Loucy (cell line): Measurements from ENCODE around the gene CERK.
A peak's percentile ranks its signal among the peaks of the same experiment; 100 is the strongest.

Experiments used
- H2AFZ ChIP-seq: fragments of 200-600 bp; sonication (generic); 2 replicates; pipeline ENCODE4 v1.6.0; 2016; ENCODE audit warnings: antibody characterized with exemption, mild to moderate bottlenecking, low read length, moderate library complexity
- H3F3A ChIP-seq: fragments of 200-600 bp; 2 replicates; pipeline ENCODE4 v1.6.0; 2016; ENCODE audit warnings: antibody characterized with exemption, low read depth, mild to moderate bottlenecking
- H3K27me3 ChIP-seq: fragments of 200-600 bp; sonication (generic); 2 replicates; pipeline ENCODE4 v1.6.1; 2014; ENCODE audit warnings: low read length, mild to moderate bottlenecking; ENCODE audit not compliant: insufficient read depth, poor library complexity, severe bottlenecking
- H3K36me3 ChIP-seq: fragments of 200-600 bp; sonication (generic); 2 replicates; pipeline ENCODE4 v1.6.1; 2016; ENCODE audit warnings: low read length; ENCODE audit not compliant: insufficient read depth
- H3K4me1 ChIP-seq: fragments of 200-600 bp; sonication (generic); 2 replicates; pipeline ENCODE4 v1.5.1; 2014; ENCODE audit warnings: low read length, mild to moderate bottlenecking; ENCODE audit not compliant: insufficient read depth, poor library complexity, severe bottlenecking
- H3K4me2 ChIP-seq: fragments of 200-600 bp; sonication (generic); 2 replicates; pipeline ENCODE4 v1.6.0; 2014; ENCODE audit warnings: antibody characterized with exemption, low read length, low read depth, mild to moderate bottlenecking; ENCODE audit not compliant: poor library complexity, severe bottlenecking
- H3K4me3 ChIP-seq: fragments of 200-600 bp; sonication (generic); 2 replicates; pipeline ENCODE4 v1.5.1; 2014; ENCODE audit warnings: low read length, mild to moderate bottlenecking, mixed read lengths; ENCODE audit not compliant: poor library complexity, severe bottlenecking
- H3K79me2 ChIP-seq: fragments of 200-600 bp; sonication (generic); 2 replicates; pipeline ENCODE4 v1.6.1; 2014; ENCODE audit warnings: low read length; ENCODE audit not compliant: insufficient read depth
- H3K9ac ChIP-seq: fragments of 200-600 bp; sonication (generic); 2 replicates; pipeline ENCODE4 v1.6.0; 2014; ENCODE audit warnings: mild to moderate bottlenecking, low read depth, low read length, moderate library complexity; ENCODE audit not compliant: poor library complexity, severe bottlenecking
- H3K9me2 ChIP-seq: fragments of 200-600 bp; sonication (generic); replicated peaks from 2 replicates; pipeline ENCODE4 v1.6.1; 2016; ENCODE audit warnings: low read depth, low read length, mixed read lengths
- H3K9me3 ChIP-seq: fragments of 200-600 bp; sonication (generic); 2 replicates; pipeline ENCODE4 v1.6.1; 2014; ENCODE audit warnings: mild to moderate bottlenecking, antibody characterized with exemption, low read length, low read depth; ENCODE audit not compliant: insufficient read depth
- H4K20me1 ChIP-seq: fragments of 200-600 bp; sonication (generic); 2 replicates; pipeline ENCODE4 v1.6.0; 2014; ENCODE audit warnings: antibody characterized with exemption, low read length, mild to moderate bottlenecking; ENCODE audit not compliant: insufficient read depth, poor library complexity, severe bottlenecking
- EZH2phosphoT487 ChIP-seq: fragments of 200-600 bp; IDR thresholded peaks from 2 replicates; pipeline ENCODE4 v1.6.1; 2018; ENCODE audit warnings: antibody characterized with exemption, mild to moderate bottlenecking, moderate library complexity, borderline replicate concordance
- TF ChIP-seq, protein P1 (sequence below): fragments of 200-600 bp; sonication (generic); conservative IDR thresholded peaks from 2 replicates; pipeline ENCODE4 v1.5.1; 2014; ENCODE audit warnings: mild to moderate bottlenecking, antibody characterized with exemption, low read length

Gene CERK

DNA sequence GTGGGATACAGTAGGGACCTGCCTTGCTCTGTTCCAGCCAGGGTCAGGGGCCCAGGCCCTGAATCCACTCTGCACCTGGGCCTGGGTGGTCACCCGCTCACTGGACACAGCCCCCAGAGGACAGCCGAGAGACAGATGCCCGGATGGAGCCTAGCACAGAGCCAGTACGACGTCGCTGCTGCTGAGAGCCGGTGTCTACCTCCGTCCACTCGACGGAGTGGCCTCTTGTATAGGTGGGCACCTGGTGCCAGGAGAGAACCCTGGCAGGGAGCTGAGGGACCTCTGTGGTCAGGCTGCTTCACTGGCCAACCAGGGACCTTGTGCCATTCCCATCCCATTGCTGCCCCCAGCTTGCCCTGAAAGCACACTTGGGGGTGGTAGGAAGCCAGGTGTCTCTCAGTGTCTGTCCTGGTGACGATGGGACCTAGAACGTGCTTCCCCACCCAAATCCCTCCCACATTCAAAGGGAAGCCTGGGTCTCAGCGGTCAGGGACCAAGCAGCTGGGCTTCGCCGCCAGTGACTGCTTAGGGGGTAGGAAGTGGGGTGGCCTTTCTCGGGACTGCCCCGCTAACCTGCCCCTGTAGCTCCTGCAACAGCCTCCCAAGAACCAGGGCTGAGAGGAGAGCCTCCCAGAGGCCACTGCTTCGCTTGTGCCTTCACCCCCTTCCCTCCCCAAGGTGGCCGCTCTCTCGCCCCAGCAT lies 10.3 kb upstream of the CERK start:
- Histone ChIP-seq H3K4me3 (no peak overlapping the region), H3K9me2 (no peaks in the 10 kb centered on the region), H3K36me3 (no peaks in the 10 kb centered on the region), H3F3A (no peaks in the 10 kb centered on the region), H3K27me3 (no peaks in the 10 kb centered on the region), H2AFZ (no peak overlapping the region), H4K20me1 (no peaks in the 10 kb centered on the region), H3K9ac (no peak overlapping the region), H3K9me3 (no peaks in the 10 kb centered on the region), H3K4me1 (peaks cover 16% of the 10 kb centered on the region), H3K79me2 (no peaks in the 10 kb centered on the region), H3K4me2 (peak overlapping the region; percentile 52)
- TF ChIP-seq EZH2phosphoT487: no peak
- TF ChIP-seq, protein P1, sequence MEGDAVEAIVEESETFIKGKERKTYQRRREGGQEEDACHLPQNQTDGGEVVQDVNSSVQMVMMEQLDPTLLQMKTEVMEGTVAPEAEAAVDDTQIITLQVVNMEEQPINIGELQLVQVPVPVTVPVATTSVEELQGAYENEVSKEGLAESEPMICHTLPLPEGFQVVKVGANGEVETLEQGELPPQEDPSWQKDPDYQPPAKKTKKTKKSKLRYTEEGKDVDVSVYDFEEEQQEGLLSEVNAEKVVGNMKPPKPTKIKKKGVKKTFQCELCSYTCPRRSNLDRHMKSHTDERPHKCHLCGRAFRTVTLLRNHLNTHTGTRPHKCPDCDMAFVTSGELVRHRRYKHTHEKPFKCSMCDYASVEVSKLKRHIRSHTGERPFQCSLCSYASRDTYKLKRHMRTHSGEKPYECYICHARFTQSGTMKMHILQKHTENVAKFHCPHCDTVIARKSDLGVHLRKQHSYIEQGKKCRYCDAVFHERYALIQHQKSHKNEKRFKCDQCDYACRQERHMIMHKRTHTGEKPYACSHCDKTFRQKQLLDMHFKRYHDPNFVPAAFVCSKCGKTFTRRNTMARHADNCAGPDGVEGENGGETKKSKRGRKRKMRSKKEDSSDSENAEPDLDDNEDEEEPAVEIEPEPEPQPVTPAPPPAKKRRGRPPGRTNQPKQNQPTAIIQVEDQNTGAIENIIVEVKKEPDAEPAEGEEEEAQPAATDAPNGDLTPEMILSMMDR: no peak

DNA sequence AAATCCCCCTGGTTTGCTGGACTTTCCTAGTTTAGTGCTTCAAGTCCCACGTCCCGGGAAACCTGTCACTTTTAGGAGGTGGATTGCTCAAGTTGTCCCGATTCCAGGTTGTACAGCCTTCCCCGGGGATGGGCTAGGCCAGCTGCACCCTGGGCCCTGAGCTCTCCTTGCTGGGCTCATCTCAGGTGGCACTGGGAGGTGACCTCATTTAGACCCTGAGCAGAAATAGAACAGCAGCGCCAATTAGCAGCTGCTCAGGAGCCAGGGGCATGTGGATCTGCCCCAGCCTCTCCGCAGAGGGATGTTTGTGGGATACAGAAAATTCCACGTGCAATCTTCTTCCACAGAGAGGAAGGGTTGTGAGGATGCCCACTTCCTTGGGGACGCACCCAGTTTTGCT lies 9.6 kb upstream of the CERK start:
- H3K27me3 ChIP-seq: no peaks in the 10 kb centered on the region
- H3K79me2 ChIP-seq: no peaks in the 10 kb centered on the region
- no peak overlapping the region for H3K9ac ChIP-seq
- H3K4me2 ChIP-seq: no peak overlapping the region
- H3F3A ChIP-seq: no peaks in the 10 kb centered on the region
- no peaks in the 10 kb centered on the region for H3K9me2 ChIP-seq
- H4K20me1 ChIP-seq: no peaks in the 10 kb centered on the region
- H3K4me3 ChIP-seq: no peak overlapping the region
- no peaks in the 10 kb centered on the region; the same call in 1 of the 2 replicates for H3K9me3 ChIP-seq
- no peak overlapping the region for H2AFZ ChIP-seq
- TF ChIP-seq, protein P1: no peak
- no peak for TF ChIP-seq EZH2phosphoT487
- H3K4me1 ChIP-seq: peaks cover 16% of the 10 kb centered on the region
- H3K36me3 ChIP-seq: no peaks in the 10 kb centered on the region

DNA sequence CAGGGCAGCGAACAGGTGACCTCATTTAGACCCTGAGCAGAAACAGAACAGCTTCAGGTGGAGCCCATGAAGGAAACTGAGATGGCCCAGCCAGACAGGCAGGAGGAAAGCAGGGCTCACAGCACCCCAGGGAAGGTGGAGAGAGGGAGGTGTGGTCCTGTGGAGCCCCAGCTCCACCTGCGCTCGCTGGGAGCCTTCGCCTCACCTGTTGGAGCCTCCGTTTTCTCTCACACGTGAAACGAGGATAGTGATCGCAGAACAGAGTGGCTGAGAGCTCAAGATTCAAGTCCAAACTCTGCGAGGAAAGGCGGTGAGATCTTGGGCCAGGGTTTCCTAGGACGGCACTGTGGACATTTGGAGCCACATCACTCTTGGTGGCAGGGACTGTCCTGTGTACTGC lies 8.6 kb upstream of the CERK start:
- Histone ChIP-seq H3K4me2 (no peak overlapping the region), H3K36me3 (no peaks in the 10 kb centered on the region), H3K27me3 (no peaks in the 10 kb centered on the region), H3K4me1 (peaks cover 16% of the 10 kb centered on the region), H3K9me2 (no peaks in the 10 kb centered on the region), H3K9ac (no peak overlapping the region), H3F3A (no peaks in the 10 kb centered on the region), H3K79me2 (no peaks in the 10 kb centered on the region), H4K20me1 (no peaks in the 10 kb centered on the region), H2AFZ (no peak overlapping the region), H3K4me3 (no peak overlapping the region), H3K9me3 (no peaks in the 10 kb centered on the region; the same call in 1 of the 2 replicates)
- no peak for TF ChIP-seq EZH2phosphoT487
- TF ChIP-seq, protein P1: no peak
